ENCODE results near the gene CDH13. TPM values are rescaled to one million over a fixed set of nuclear protein-coding genes. Genes with fewer than 3 reads are reported as not detected.

CDH13 gene
- total and polyA plus RNA-seq, 10 of the 15 experiments (the other 5 are each of a cell fraction or from before 2014, with no cell fraction given) = under 0.01 to 0.05 TPM; not detected in 8

GRCh38 chr16:83392743-83393142, 766.0 kb downstream of the CDH13 start:
- DNase-seq (ENCODE audit: low read depth, low spot score) (no peak), FAIRE-seq (no peak), ATAC-seq (no peak)
- ChIA-PET POLR2A (no interaction called here), RAD21 (ENCODE audit: unreplicated experiment) (no interaction called here), CTCF (no interaction called here), SMC1A (ENCODE audit: uncharacterized antibody, unreplicated experiment) (no interaction called here)
- no peak overlapping the region for H3K27ac ChIP-seq (ENCODE audit: control insufficient read depth, insufficient read depth)
- no peak overlapping the region for H3K9ac ChIP-seq (ENCODE audit: control insufficient read depth, insufficient read depth, low read length)
- H3K4me1 ChIP-seq (ENCODE audit: control insufficient read depth, insufficient read depth, low read length) = no peaks in the 10 kb centered on the region
- no peak overlapping the region for H3K4me3 ChIP-seq
- no peak overlapping the region for H2AFZ ChIP-seq (ENCODE audit: control insufficient read depth, low read depth, low read length)
- H3K4me2 ChIP-seq (ENCODE audit: control insufficient read depth, insufficient read depth) = no peak overlapping the region
- in situ Hi-C loops (cut with MboI) (no loop called here), intact Hi-C loops (cut with micrococcal nuclease; ENCODE audit: unreplicated experiment) (loop anchor here (10.0 kb wide), 1 partner anchor 58 kb away; no protein-coding TSS in a partner anchor)
- H3K27me3 ChIP-seq (replicated peaks in 1 of 2; ENCODE audit: control insufficient read depth in 2 of 2, insufficient read depth in 2 of 2, low read length in 1 of 2) = no peaks in the 10 kb centered on the region
- 36% methylated on average over 4 of the region's 4 CpGs for WGBS (ENCODE audit: insufficient coverage, insufficient replicate concordance, low lambda C conversion rate, missing lambda C conversion rate)
- no peaks in the 10 kb centered on the region for H3K79me2 ChIP-seq (ENCODE audit: control insufficient read depth, insufficient read depth, low read length)
- H4K20me1 ChIP-seq (ENCODE audit: control insufficient read depth, insufficient read depth) = no peaks in the 10 kb centered on the region
- H3K36me3 ChIP-seq (ENCODE audit: control insufficient read depth in 2 of 2, insufficient read depth in 2 of 2, low read length in 1 of 2) = no peaks in the 10 kb centered on the region
- TF ChIP-seq BCL11A (IDR thresholded peaks at IDR 0.05; ENCODE audit: low read depth, low read length) (no peak), NR2F1 (conservative IDR thresholded peaks at IDR 0.05) (no peak), USF1 (IDR thresholded peaks at IDR 0.05; ENCODE audit: borderline replicate concordance, extremely low read length, insufficient read depth, low read depth, low read length) (no peak), SMAD1 (IDR thresholded peaks at IDR 0.05; ENCODE audit: low read depth, partially characterized antibody) (no peak), ASH2L (IDR thresholded peaks at IDR 0.05; ENCODE audit: borderline replicate concordance, low read depth) (no peak), IKZF1 (conservative IDR thresholded peaks at IDR 0.05) (no peak)
- H3K9me3 ChIP-seq (replicated peaks; ENCODE audit: control insufficient read depth, insufficient read depth, low read length) = no peaks in the 10 kb centered on the region
- no TSS peak for BruUV-seq (replicated peaks)

- Histone ChIP-seq H3K27ac (ENCODE audit: control insufficient read depth, insufficient read depth) (no peak overlapping the region), H3K9ac (ENCODE audit: control insufficient read depth, insufficient read depth, low read length) (no peak overlapping the region), H4K20me1 (ENCODE audit: control insufficient read depth, insufficient read depth) (no peaks in the 10 kb centered on the region), H2AFZ (ENCODE audit: control insufficient read depth, low read depth, low read length) (no peak overlapping the region), H3K4me1 (ENCODE audit: control insufficient read depth, insufficient read depth, low read length) (no peaks in the 10 kb centered on the region), H3K79me2 (ENCODE audit: control insufficient read depth, insufficient read depth, low read length) (no peaks in the 10 kb centered on the region), H3K27me3 (replicated peaks in 1 of 2; ENCODE audit: control insufficient read depth in 2 of 2, insufficient read depth in 2 of 2, low read length in 1 of 2) (no peaks in the 10 kb centered on the region), H3K4me2 (ENCODE audit: control insufficient read depth, insufficient read depth) (no peak overlapping the region), H3K9me3 (replicated peaks; ENCODE audit: control insufficient read depth, insufficient read depth, low read length) (no peaks in the 10 kb centered on the region), H3K4me3 (no peak overlapping the region), H3K36me3 (ENCODE audit: control insufficient read depth in 2 of 2, insufficient read depth in 2 of 2, low read length in 1 of 2) (no peaks in the 10 kb centered on the region)
- intact Hi-C loops (cut with micrococcal nuclease; ENCODE audit: unreplicated experiment) (loop anchor here (10.0 kb wide), 1 partner anchor 59 kb away; no protein-coding TSS in a partner anchor), in situ Hi-C loops (cut with MboI) (no loop called here)
- WGBS (ENCODE audit: insufficient coverage, insufficient replicate concordance, low lambda C conversion rate, missing lambda C conversion rate) = 14% methylated on average over 6 of the region's 6 CpGs
- ChIA-PET POLR2A (no interaction called here), SMC1A (ENCODE audit: uncharacterized antibody, unreplicated experiment) (no interaction called here), CTCF (no interaction called here), RAD21 (ENCODE audit: unreplicated experiment) (no interaction called here)
- DNase-seq (ENCODE audit: low read depth, low spot score) = no peak
- no peak for ATAC-seq
- BruUV-seq (replicated peaks) = no TSS peak
- FAIRE-seq = no peak
- peak; percentile 27; the same call in 1 of the 2 replicates for TF ChIP-seq ZNF24 (IDR thresholded peaks at IDR 0.05)
- no peak for TF ChIP-seq EGR1 (IDR thresholded peaks at IDR 0.05; ENCODE audit: borderline replicate concordance in 1 of 2, low read depth in 2 of 2, low read length in 2 of 2)
- TF ChIP-seq, protein P1, sequence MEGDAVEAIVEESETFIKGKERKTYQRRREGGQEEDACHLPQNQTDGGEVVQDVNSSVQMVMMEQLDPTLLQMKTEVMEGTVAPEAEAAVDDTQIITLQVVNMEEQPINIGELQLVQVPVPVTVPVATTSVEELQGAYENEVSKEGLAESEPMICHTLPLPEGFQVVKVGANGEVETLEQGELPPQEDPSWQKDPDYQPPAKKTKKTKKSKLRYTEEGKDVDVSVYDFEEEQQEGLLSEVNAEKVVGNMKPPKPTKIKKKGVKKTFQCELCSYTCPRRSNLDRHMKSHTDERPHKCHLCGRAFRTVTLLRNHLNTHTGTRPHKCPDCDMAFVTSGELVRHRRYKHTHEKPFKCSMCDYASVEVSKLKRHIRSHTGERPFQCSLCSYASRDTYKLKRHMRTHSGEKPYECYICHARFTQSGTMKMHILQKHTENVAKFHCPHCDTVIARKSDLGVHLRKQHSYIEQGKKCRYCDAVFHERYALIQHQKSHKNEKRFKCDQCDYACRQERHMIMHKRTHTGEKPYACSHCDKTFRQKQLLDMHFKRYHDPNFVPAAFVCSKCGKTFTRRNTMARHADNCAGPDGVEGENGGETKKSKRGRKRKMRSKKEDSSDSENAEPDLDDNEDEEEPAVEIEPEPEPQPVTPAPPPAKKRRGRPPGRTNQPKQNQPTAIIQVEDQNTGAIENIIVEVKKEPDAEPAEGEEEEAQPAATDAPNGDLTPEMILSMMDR (IDR thresholded peaks at IDR 0.05 in 2 of 3, conservative IDR thresholded peaks at IDR 0.05 in 1 of 3; ENCODE audit: control insufficient read depth in 2 of 3, extremely low read depth in 1 of 3, insufficient read depth in 1 of 3, low read depth in 3 of 3, low read length in 3 of 3) = 0 out of 6 replicates have a peak, but pooled peaks of 1 of the 3 experiments have one; percentile 6
These were observed 766.6 kb downstream of the CDH13 start for GRCh38 chr16:83393196-83393981.
